Psoas muscle (tissue), 8 donors: ENCODE results near the gene SUCO. TPM values are rescaled to one million over a fixed set of nuclear protein-coding genes. Genes with fewer than 3 reads are reported as not detected.

ENCODE experiments used
- ATAC-seq, 4 donors: fragments of 200-7000 bp; cut with Tn5 transposase; one replicate each; pipeline ENCODE4 v1.9.1; 2020; ENCODE audit warnings: moderate library complexity in 3 of 4, mild to moderate bottlenecking in 2 of 4
- DNase-seq, 2 donors: peaks; one replicate each; pipeline ENCODE4 v3.0.0-alpha.2; 2020
- H3K27ac ChIP-seq: fragments of 200-600 bp; one replicate; pipeline ENCODE4 v1.8.0; 2022
- H3K27me3 ChIP-seq, 3 donors: fragments of 200-600 bp in 1 of 3; one replicate each; pipeline versions ENCODE4 v1.6.1 to v1.8.0; 2013 to 2022; ENCODE audit warnings: low read length in 2 of 3, mild to moderate bottlenecking in 2 of 3, moderate library complexity in 1 of 3; ENCODE audit not compliant: insufficient read depth in 3 of 3
- H3K36me3 ChIP-seq, 2 donors: fragments of 200-600 bp in 1 of 2; one replicate each; pipeline versions ENCODE4 v1.6.1 to v1.8.0; 2013 to 2022; ENCODE audit warnings: low read depth in 1 of 2, mild to moderate bottlenecking in 1 of 2, moderate library complexity in 1 of 2; ENCODE audit not compliant: insufficient read depth in 1 of 2
- H3K4me1 ChIP-seq: fragments of 200-600 bp; one replicate; pipeline ENCODE4 v1.8.0; 2022
- H3K4me3 ChIP-seq: fragments of 200-600 bp; one replicate; pipeline ENCODE4 v1.8.0; 2022; ENCODE audit warnings: mild to moderate bottlenecking
- H3K9me3 ChIP-seq: fragments of 200-600 bp; one replicate; pipeline ENCODE4 v1.8.0; 2022
- WGBS, 3 donors: extraction: QIAGEN DNeasy Blood & Tissue Kit; methylation state at CpG; one replicate each; pipeline versions ENCODE4 v1.1.6 to v1.1.7; 2013; 5-methylcytosine and 5-hydroxymethylcytosine counted together
- intact Hi-C, 2 donors: fragments of 100-400 bp; cut with DNase I; formaldehyde crosslinking; loops; one replicate each; pipeline versions ENCODE4 v1.11.0 to v1.14.2; 2022
- polyA plus RNA-seq, 3 donors: library from polyadenylated mRNA; stranded (reverse); fragments of 200-250 nt; gene quantifications; one replicate each; pipeline ENCODE4 v1.2.3, GENCODE V29; 2013
- total RNA-seq, 4 donors: library from RNA; stranded (reverse); fragmentation: NEBNext Ultra II Directional in 2 of 4; extraction: Animal tissue kit (Norgen Biotek cat#: 25700) in 2 of 4; gene quantifications; one replicate each; pipeline versions ENCODE4 v1.2.1 to v1.2.4, GENCODE V29; 2021 to 2023
- TF ChIP-seq, protein P1 (sequence below): fragments of 200-600 bp; IDR thresholded peaks from one replicate; pipeline ENCODE4 v1.8.0; 2022; ENCODE audit warnings: antibody characterized with exemption
- donor health status: healthy with polysubstance abuse.
- donor health status: DM: no; HTN: no; CAD: no; lungs with moderate emphysema.
- donor health status: Bipolar disorder and iron deficiency.
- donor health status: healthy.
- donor health status: DM: yes; HTN: yes; CAD: no.
- donor health status: DM: no; HTN: no; CAD: no.
- donor health status: DM: no; HTN: no; CAD: no.
- donor health status: DM: yes; HTN: yes; CAD: no.

The SUCO gene
- total and polyA plus RNA-seq, 7 donors, result 2.6 to 8.2 (median 6.2) TPM

DNA sequence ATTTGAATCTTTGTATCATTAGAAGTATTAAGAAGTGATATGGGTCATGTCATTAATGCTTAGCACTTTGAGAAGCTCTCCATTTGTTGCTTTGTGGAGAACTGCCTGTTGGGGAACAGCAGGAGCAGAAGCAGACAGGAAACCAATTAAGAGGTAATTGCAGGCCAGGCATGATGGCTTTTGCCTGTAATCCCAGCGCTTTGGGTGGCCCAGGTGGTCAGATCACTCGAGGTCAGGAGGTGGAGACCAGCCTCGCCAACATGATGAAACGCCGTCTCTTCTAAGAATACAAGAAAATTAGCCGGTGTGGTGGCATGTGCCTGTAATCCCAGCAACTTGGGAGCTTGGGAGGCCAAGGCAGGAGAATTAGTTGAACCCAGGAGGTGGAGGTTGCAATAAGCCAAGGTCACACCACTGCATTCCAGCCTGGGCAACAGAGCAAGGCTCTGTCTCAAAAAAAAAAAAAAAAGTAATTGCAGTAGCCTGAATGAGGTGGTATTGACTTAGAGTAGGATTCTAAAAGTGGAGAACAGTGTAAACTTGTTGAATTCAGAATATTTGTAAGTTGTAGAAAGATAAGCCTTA is 68.2 kb downstream of the SUCO start:
- TF ChIP-seq, protein P1, sequence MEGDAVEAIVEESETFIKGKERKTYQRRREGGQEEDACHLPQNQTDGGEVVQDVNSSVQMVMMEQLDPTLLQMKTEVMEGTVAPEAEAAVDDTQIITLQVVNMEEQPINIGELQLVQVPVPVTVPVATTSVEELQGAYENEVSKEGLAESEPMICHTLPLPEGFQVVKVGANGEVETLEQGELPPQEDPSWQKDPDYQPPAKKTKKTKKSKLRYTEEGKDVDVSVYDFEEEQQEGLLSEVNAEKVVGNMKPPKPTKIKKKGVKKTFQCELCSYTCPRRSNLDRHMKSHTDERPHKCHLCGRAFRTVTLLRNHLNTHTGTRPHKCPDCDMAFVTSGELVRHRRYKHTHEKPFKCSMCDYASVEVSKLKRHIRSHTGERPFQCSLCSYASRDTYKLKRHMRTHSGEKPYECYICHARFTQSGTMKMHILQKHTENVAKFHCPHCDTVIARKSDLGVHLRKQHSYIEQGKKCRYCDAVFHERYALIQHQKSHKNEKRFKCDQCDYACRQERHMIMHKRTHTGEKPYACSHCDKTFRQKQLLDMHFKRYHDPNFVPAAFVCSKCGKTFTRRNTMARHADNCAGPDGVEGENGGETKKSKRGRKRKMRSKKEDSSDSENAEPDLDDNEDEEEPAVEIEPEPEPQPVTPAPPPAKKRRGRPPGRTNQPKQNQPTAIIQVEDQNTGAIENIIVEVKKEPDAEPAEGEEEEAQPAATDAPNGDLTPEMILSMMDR, result no peak
- Histone ChIP-seq H3K36me3 (peaks cover 3 to 82% of the 10 kb centered on the region in 2 donors), H3K9me3 (no peaks in the 10 kb centered on the region), H3K27ac (no peak overlapping the region), H3K27me3 (no peaks in the 10 kb centered on the region), H3K4me3 (no peak overlapping the region), H3K4me1 (no peaks in the 10 kb centered on the region)
- DNase-seq (no peak), ATAC-seq (no peak)
- WGBS, 3 donors, result 90 to 92% (median 92%) methylated on average over 6 of the region's 6 CpGs
- intact Hi-C loops, result no loop called here

DNA sequence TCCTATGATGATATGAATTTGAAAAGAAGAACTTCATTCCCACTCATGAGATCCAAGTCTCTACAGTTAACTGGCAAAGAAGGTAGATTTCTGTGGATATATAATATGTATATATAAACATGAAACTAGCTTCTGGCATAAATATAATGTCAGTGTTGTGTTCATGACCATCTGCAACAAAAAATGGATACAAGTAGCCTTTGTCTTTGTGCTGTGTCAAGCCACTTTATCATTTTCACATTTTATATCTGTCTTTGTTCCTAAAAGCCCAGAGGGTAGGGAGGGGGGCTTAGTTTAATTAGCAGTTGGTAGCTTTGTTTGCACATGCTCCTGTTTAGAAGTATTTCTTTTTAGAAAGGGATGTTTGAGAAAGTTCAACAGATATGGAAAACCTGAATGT is 69.8 kb downstream of the SUCO start:
- Histone ChIP-seq H3K4me1 (no peaks in the 10 kb centered on the region), H3K27ac (no peak overlapping the region), H3K27me3 (no peaks in the 10 kb centered on the region), H3K4me3 (no peak overlapping the region), H3K9me3 (no peaks in the 10 kb centered on the region), H3K36me3 (peaks cover 3 to 74% of the 10 kb centered on the region in 2 donors)
- TF ChIP-seq, protein P1, result no peak
- DNase-seq (no peak), ATAC-seq (no peak)
- intact Hi-C loops, result no loop called here

DNA sequence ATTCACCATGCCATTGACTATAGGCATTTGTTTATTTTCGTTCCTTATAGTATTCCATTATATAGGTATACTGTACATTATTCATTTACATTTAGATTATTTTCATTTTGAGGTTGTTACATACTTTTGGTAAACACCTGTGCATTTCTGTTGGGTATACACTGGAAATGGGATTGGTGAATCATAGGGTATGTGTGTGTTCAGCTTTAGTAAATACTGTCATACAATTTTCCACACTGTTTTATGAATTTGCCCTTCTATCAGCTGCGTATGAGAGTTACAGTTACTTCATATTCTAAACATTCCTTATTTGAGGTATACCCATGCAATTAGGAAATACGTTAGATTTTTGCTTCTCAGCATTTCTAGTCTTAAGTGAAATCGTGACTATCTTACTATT is 70.9 kb downstream of the SUCO start:
- ATAC-seq (no peak), DNase-seq (no peak)
- intact Hi-C loops, result no loop called here
- peaks cover 3 to 68% of the 10 kb centered on the region in 2 donors for H3K36me3 ChIP-seq
- H3K27ac ChIP-seq, result no peak overlapping the region
- no peaks in the 10 kb centered on the region for H3K4me1 ChIP-seq
- WGBS, 3 donors, result 96 to 97% (median 97%) methylated on average over 4 of the region's 4 CpGs
- H3K27me3 ChIP-seq, result no peaks in the 10 kb centered on the region
- TF ChIP-seq, protein P1, result no peak
- H3K4me3 ChIP-seq, result no peak overlapping the region
- no peaks in the 10 kb centered on the region for H3K9me3 ChIP-seq

DNA sequence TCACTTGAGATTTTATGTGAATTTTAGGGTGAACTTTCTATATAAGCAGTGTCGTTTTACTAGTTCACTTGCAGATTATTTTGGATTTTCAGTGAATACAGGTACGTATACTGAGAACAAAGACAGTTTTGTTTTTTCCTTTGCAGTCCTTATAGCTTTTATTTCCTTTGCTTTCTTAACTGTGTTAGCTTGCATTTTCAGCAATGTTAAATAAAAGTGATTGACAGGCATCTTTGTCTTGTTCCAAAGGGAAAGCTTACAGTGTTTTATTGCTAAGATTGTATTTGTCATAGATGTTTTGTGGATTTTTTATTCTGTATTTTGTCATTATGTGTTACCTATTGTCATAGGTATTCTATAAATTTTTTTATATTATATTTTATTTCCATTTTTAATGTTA is 72.7 kb downstream of the SUCO start:
- TF ChIP-seq, protein P1, result no peak
- 96 to 97% (median 96%) methylated on average over 2 of the region's 2 CpGs for WGBS, 3 donors
- no peaks in the 10 kb centered on the region for H3K27me3 ChIP-seq
- H3K36me3 ChIP-seq, result peaks cover 3 to 75% of the 10 kb centered on the region in 2 donors
- intact Hi-C loops, result no loop called here
- no peak overlapping the region for H3K27ac ChIP-seq
- ATAC-seq, result no peak
- DNase-seq, result no peak
- no peaks in the 10 kb centered on the region for H3K9me3 ChIP-seq
- H3K4me3 ChIP-seq, result no peak overlapping the region
- no peaks in the 10 kb centered on the region for H3K4me1 ChIP-seq

DNA sequence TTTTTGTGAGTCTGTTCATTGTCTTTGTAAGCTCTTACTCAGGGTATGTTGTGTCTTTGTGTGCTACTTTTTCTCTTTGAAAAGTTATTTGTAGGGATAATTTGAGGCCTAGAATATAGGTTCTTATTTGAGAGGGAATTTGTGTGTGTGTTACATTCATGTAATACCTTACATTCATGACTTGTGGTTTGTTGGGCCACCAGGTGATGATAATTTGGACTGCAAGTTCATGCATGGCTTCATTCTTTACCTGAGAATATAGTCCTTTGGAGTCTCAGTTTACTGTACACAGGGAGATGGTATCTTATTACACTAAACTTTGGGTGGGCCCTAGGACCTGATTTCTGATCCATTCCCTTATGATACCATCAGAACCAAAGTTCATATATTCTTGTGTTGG is 74.2 kb downstream of the SUCO start:
- H3K4me1 ChIP-seq, result no peaks in the 10 kb centered on the region
- TF ChIP-seq, protein P1, result no peak
- DNase-seq (no peak), ATAC-seq (no peak)
- H3K27ac ChIP-seq, result no peak overlapping the region
- no peaks in the 10 kb centered on the region for H3K27me3 ChIP-seq
- intact Hi-C loops, result no loop called here
- H3K36me3 ChIP-seq, result peaks cover 0 to 69% of the 10 kb centered on the region in 2 donors
- no peaks in the 10 kb centered on the region for H3K9me3 ChIP-seq
- no peak overlapping the region for H3K4me3 ChIP-seq
